GM21576 (cell line): ENCODE measurements around the gene SPACA7.
"Not testable (repeated sequence)": the region's sequence is repeated elsewhere in the genome, so short reads cannot be mapped to it uniquely, and the experiment has no call there.

Source experiments
- ATAC-seq: cut with Tn5 transposase; IDR thresholded peaks from one replicate; pipeline ENCODE4 v1.9.1; 2021; ENCODE audit warnings: mild to moderate bottlenecking, moderate library complexity; ENCODE audit not compliant: unreplicated experiment

SPACA7 gene

GRCh38 chr13:112416647-112417046 is 40.5 kb downstream of the SPACA7 start:
- no peak for ATAC-seq

GRCh38 chr13:112417079-112417478 is 40.9 kb downstream of the SPACA7 start:
- no peak for ATAC-seq

- no peak for ATAC-seq
These were observed 47.9 kb downstream of the SPACA7 start for GRCh38 chr13:112424098-112424497.

GRCh38 chr13:112428704-112429103 is 52.5 kb downstream of the SPACA7 start:
- ATAC-seq = no peak

GRCh38 chr13:112431734-112432133 is 55.6 kb downstream of the SPACA7 start:
- ATAC-seq = no peak

- ATAC-seq = not testable (repeated sequence)
These were observed 56.6 kb downstream of the SPACA7 start for GRCh38 chr13:112432734-112433133.

- not testable (repeated sequence) for ATAC-seq
These were observed 57.4 kb downstream of the SPACA7 start for GRCh38 chr13:112433517-112433916.

GRCh38 chr13:112434032-112434431 is 57.9 kb downstream of the SPACA7 start:
- ATAC-seq = no peak

- ATAC-seq = no peak
These were observed 58.9 kb downstream of the SPACA7 start for GRCh38 chr13:112434937-112435523.

- ATAC-seq = no peak
These were observed 59.8 kb downstream of the SPACA7 start for GRCh38 chr13:112435973-112436372.

GRCh38 chr13:112438094-112438493 is 61.9 kb downstream of the SPACA7 start:
- ATAC-seq = no peak

GRCh38 chr13:112438515-112438914 is 62.4 kb downstream of the SPACA7 start:
- ATAC-seq = no peak

- no peak for ATAC-seq
These were observed 65.1 kb downstream of the SPACA7 start for GRCh38 chr13:112441226-112441625.

- ATAC-seq = no peak
These were observed 65.7 kb downstream of the SPACA7 start for GRCh38 chr13:112441779-112442310.

- ATAC-seq = no peak
These were observed 66.4 kb downstream of the SPACA7 start for GRCh38 chr13:112442483-112443090.

- no peak for ATAC-seq
These were observed 67.2 kb downstream of the SPACA7 start for GRCh38 chr13:112443191-112443994.

- ATAC-seq = peak; percentile 77
These were observed 67.8 kb downstream of the SPACA7 start for GRCh38 chr13:112443995-112444311.

- no peak for ATAC-seq
These were observed 68.6 kb downstream of the SPACA7 start for GRCh38 chr13:112444416-112445399.

GRCh38 chr13:112445411-112446271 is 69.5 kb downstream of the SPACA7 start:
- ATAC-seq = no peak

- ATAC-seq = no peak
These were observed 70.2 kb downstream of the SPACA7 start for GRCh38 chr13:112446347-112446861.
